Endodermal cell (in vitro differentiated cells): ENCODE measurements around the gene TRIM2. TPM values are rescaled to one million over a fixed set of nuclear protein-coding genes. Genes with fewer than 3 reads are reported as not detected.

ENCODE experiments used
- DNase-seq: peaks from one replicate; pipeline ENCODE4 v3.0.0-alpha.2; 2017
- H3K27ac ChIP-seq: 2 replicates; pipeline ENCODE4 v1.5.1; 2013; ENCODE audit warnings: mild to moderate bottlenecking, low read depth, low read length, moderate library complexity
- H3K27me3 ChIP-seq: 2 replicates; pipeline ENCODE4 v1.6.1; 2013; ENCODE audit warnings: mild to moderate bottlenecking, low read length, moderate library complexity; ENCODE audit not compliant: insufficient read depth, control insufficient read depth, poor library complexity, severe bottlenecking
- H3K36me3 ChIP-seq: 2 replicates; pipeline ENCODE4 v1.7.0; 2013; ENCODE audit warnings: mild to moderate bottlenecking, low read length, moderate library complexity; ENCODE audit not compliant: control insufficient read depth, insufficient read depth
- H3K4me1 ChIP-seq: one replicate; pipeline ENCODE4 v1.7.0; 2013; ENCODE audit warnings: low read length; ENCODE audit not compliant: control insufficient read depth, insufficient read depth
- H3K4me3 ChIP-seq: 2 replicates; pipeline ENCODE4 v1.5.1; 2013; ENCODE audit warnings: mild to moderate bottlenecking, low read length, moderate library complexity
- H3K9ac ChIP-seq: 2 replicates; pipeline ENCODE4 v1.6.1; 2013; ENCODE audit warnings: mild to moderate bottlenecking, low read length, moderate library complexity; ENCODE audit not compliant: poor library complexity, severe bottlenecking; ENCODE audit errors: extremely low read depth
- H3K9me3 ChIP-seq: 2 replicates; pipeline ENCODE4 v1.6.1; 2013; ENCODE audit warnings: mild to moderate bottlenecking, low read length, moderate library complexity; ENCODE audit not compliant: control insufficient read depth
- H3K27ac Mint-ChIP-seq: 2 replicates; pipeline ENCODE4 v1.8.0; 2020; ENCODE audit warnings: mixed read lengths
- H3K27me3 Mint-ChIP-seq: 2 replicates; pipeline ENCODE4 v1.8.0; 2021; ENCODE audit warnings: mild to moderate bottlenecking, mixed read lengths; ENCODE audit not compliant: insufficient read depth
- H3K36me3 Mint-ChIP-seq: 2 replicates; pipeline ENCODE4 v1.8.0; 2020; ENCODE audit warnings: low read depth, mixed read lengths
- H3K4me1 Mint-ChIP-seq: 2 replicates; pipeline ENCODE4 v1.8.0; 2020; ENCODE audit warnings: mixed read lengths
- H3K4me3 Mint-ChIP-seq: 2 replicates; pipeline ENCODE4 v1.8.0; 2020; ENCODE audit warnings: mild to moderate bottlenecking, moderate library complexity, mixed read lengths
- H3K9me3 Mint-ChIP-seq: 2 replicates; pipeline ENCODE4 v1.8.0; 2020; ENCODE audit warnings: mild to moderate bottlenecking, mixed read lengths
- CTCF ChIP-seq: fragments of 200-600 bp; sonication (generic); conservative IDR thresholded peaks from 2 replicates; pipeline ENCODE4 v1.5.0; 2021; ENCODE audit warnings: antibody characterized with exemption, mild to moderate bottlenecking
- WGBS, 2 experiments: methylation state at CpG; one replicate each; pipeline versions ENCODE4 v1.1.5 to v1.1.7; 2013; ENCODE audit warnings: missing lambda C conversion rate in 2 of 2, mixed read lengths in 1 of 2; ENCODE audit not compliant: insufficient coverage in 1 of 2, insufficient read length in 1 of 2; 5-methylcytosine and 5-hydroxymethylcytosine counted together
- total RNA-seq, 2 donors: library from RNA; stranded (reverse); fragmentation: NEBNext Ultra II Directional in 1 of 2; extraction: Animal tissue kit (Norgen Biotek cat#: 25700) in 1 of 2; gene quantifications; 2 replicates in 1 of 2; 3 replicates in 1 of 2; pipeline ENCODE4 v1.2.1, GENCODE V29; 2021

The TRIM2 gene
- total RNA-seq, 2 donors from 2014 or later, result 31.8 to 56.1 TPM

DNA sequence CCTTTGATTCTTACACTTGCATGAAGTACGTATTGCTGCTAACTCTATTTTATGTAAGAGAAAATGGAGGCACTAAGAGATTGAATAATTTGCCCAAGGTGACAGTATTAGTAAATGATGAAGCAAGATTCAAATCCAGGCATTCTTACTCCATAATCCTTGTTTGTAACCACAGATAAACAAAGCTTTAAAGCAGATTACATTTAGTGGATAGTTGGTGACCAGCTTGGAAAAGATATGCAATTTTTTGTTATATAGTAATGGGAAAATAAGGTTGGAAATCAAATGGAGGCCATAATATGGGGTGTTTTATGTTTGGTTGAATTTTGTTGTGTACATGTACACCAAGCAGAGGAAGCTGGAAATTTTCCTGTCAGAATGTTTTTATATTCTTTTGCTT, 171.1 kb downstream of the TRIM2 start:
- H3K27me3 ChIP-seq, result no peaks in the 10 kb centered on the region
- H3K9me3 ChIP-seq, result peaks cover 15% of the 10 kb centered on the region
- Mint-ChIP-seq H3K4me1 (no peaks in the 10 kb centered on the region), H3K9me3 (peaks cover 15% of the 10 kb centered on the region), H3K36me3 (peaks cover 27% of the 10 kb centered on the region), H3K27ac (no peak overlapping the region), H3K4me3 (no peak overlapping the region), H3K27me3 (no peaks in the 10 kb centered on the region)
- no peak for TF ChIP-seq CTCF
- H3K4me1 ChIP-seq, result no peaks in the 10 kb centered on the region
- no peak for DNase-seq
- H3K36me3 ChIP-seq, result peaks cover 14% of the 10 kb centered on the region
- no peak overlapping the region for H3K9ac ChIP-seq
- WGBS, 2 experiments, result 95 to 100% methylated on average over 1 of the region's 1 CpG
- H3K4me3 ChIP-seq, result no peak overlapping the region
- H3K27ac ChIP-seq, result no peak overlapping the region

DNA sequence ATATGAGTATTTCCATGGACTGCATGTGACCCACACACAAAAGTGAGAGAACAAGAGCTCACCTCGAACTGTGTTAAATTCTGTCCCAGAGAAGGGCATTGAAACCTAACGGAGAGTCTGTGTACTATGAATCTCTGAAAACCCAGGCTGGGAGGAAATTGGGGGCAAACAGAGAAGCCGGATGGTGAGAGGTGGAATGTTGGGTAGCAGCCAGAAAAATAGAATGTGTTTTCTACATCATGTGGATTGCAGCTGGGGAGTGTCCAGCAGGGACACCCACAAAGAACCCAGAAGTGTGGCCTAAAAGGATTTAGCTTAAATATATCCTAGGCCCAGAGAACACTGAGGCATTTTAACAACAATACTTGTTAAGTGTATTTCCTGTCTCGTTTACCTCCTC, 178.9 kb downstream of the TRIM2 start:
- H3K27ac Mint-ChIP-seq, result peak overlapping the region; percentile 9
- Histone ChIP-seq H3K27ac (no peak overlapping the region), H3K27me3 (no peaks in the 10 kb centered on the region), H3K36me3 (no peaks in the 10 kb centered on the region), H3K4me1 (no peaks in the 10 kb centered on the region), H3K4me3 (no peak overlapping the region), H3K9me3 (no peaks in the 10 kb centered on the region), H3K9ac (no peak overlapping the region)
- no peaks in the 10 kb centered on the region for H3K9me3 Mint-ChIP-seq
- no peak overlapping the region for H3K4me3 Mint-ChIP-seq
- no peaks in the 10 kb centered on the region for H3K27me3 Mint-ChIP-seq
- DNase-seq, result no peak
- 90 to 93% methylated on average over 4 of the region's 4 CpGs for WGBS, 2 experiments
- peaks cover 3% of the 10 kb centered on the region for H3K4me1 Mint-ChIP-seq
- no peak for TF ChIP-seq CTCF
- peaks cover 8% of the 10 kb centered on the region for H3K36me3 Mint-ChIP-seq

DNA sequence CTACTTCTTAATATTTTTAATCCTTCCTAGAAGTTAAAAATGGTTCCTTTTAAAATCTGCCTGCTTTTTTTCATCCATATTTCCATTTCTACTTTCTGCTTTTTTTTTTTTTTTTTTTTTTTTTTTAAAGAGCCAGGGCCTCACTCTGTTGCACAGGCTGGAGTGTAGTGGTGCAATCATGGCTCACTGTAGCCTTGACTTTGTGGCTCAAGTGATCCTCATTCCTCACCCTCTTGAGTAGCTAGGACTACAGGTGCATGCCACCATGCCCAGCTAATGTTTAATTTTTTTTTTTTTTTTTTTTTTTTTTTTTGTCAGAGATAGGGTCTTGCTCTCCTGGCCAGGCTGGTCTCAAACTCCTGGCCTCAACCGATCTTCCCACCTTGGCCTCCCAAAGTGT, 179.9 kb downstream of the TRIM2 start:
- no peak for DNase-seq
- H3K27me3 ChIP-seq, result no peaks in the 10 kb centered on the region
- H3K4me1 Mint-ChIP-seq, result peaks cover 3% of the 10 kb centered on the region
- no peak overlapping the region for H3K4me3 Mint-ChIP-seq
- H3K27me3 Mint-ChIP-seq, result no peaks in the 10 kb centered on the region
- no peaks in the 10 kb centered on the region for H3K9me3 Mint-ChIP-seq
- no peaks in the 10 kb centered on the region for H3K9me3 ChIP-seq
- H3K4me1 ChIP-seq, result no peaks in the 10 kb centered on the region
- H3K36me3 ChIP-seq, result no peaks in the 10 kb centered on the region
- H3K36me3 Mint-ChIP-seq, result peaks cover 8% of the 10 kb centered on the region
- 95% methylated on average over 1 of the region's 1 CpG; no CpG with 5 or more reads in 1 of the 2 experiments for WGBS, 2 experiments
- no peak overlapping the region for H3K4me3 ChIP-seq
- H3K9ac ChIP-seq, result no peak overlapping the region
- no peak overlapping the region for H3K27ac ChIP-seq
- no peak overlapping the region for H3K27ac Mint-ChIP-seq
- TF ChIP-seq CTCF, result no peak
